Fibroblast of lung (primary cell): ENCODE results near the gene EVPL. TPM values are rescaled to one million over a fixed set of nuclear protein-coding genes. Genes with fewer than 3 reads are reported as not detected.

Experiments used
- DNase-seq, 2 donors: peaks; one replicate each; pipeline versions ENCODE4 v3.0.0 to v3.0.0-alpha.2; 2010; ENCODE audit warnings: low read depth in 2 of 2
- H2AFZ ChIP-seq: 2 replicates; pipeline ENCODE4 v1.5.1; 2012; ENCODE audit warnings: low read length, control low read depth, inconsistent platforms
- H3K27ac ChIP-seq: 2 replicates; pipeline ENCODE4 v1.5.1; 2011; ENCODE audit warnings: low read length, control low read depth; ENCODE audit not compliant: insufficient read depth
- H3K27me3 ChIP-seq: 2 replicates; pipeline ENCODE4 v1.5.1; 2011; ENCODE audit warnings: mild to moderate bottlenecking, low read length; ENCODE audit not compliant: control insufficient read depth, insufficient read depth
- H3K36me3 ChIP-seq: 2 replicates; pipeline ENCODE4 v1.5.1; 2011; ENCODE audit warnings: low read length; ENCODE audit not compliant: control insufficient read depth, insufficient read depth
- H3K4me1 ChIP-seq: 2 replicates; pipeline ENCODE4 v1.5.1; 2011; ENCODE audit warnings: low read length; ENCODE audit not compliant: control insufficient read depth, insufficient read depth; ENCODE audit errors: extremely low read depth
- H3K4me2 ChIP-seq: 2 replicates; pipeline ENCODE4 v1.5.1; 2011; ENCODE audit warnings: low read length, control low read depth; ENCODE audit not compliant: insufficient read depth; ENCODE audit errors: extremely low read depth
- H3K4me3 ChIP-seq, 4 experiments: fragments of 200-600 bp in 1 of 4; sonication (generic) in 1 of 4; replicated peaks in 1 of 4; 2 replicates each; pipeline ENCODE4 v1.5.1; 2011 to 2016; ENCODE audit warnings: low read length in 4 of 4, low read depth in 3 of 4, mild to moderate bottlenecking in 3 of 4, control low read depth in 2 of 4, inconsistent platforms in 1 of 4, mixed read lengths in 1 of 4; ENCODE audit not compliant: insufficient read depth in 1 of 4; ENCODE audit errors: control extremely low read depth in 1 of 4
- H3K79me2 ChIP-seq: 2 replicates; pipeline ENCODE4 v1.5.1; 2012; ENCODE audit warnings: mild to moderate bottlenecking, low read length, inconsistent platforms; ENCODE audit not compliant: control insufficient read depth, insufficient read depth
- H3K9ac ChIP-seq: 2 replicates; pipeline ENCODE4 v1.5.1; 2011; ENCODE audit warnings: mild to moderate bottlenecking, low read length, control low read depth; ENCODE audit not compliant: insufficient read depth
- H3K9me3 ChIP-seq: 2 replicates; pipeline ENCODE4 v1.5.1; 2012; ENCODE audit warnings: low read depth, low read length; ENCODE audit not compliant: control insufficient read depth, insufficient read depth
- H4K20me1 ChIP-seq: 2 replicates; pipeline ENCODE4 v1.5.1; 2011; ENCODE audit warnings: low read length; ENCODE audit not compliant: control insufficient read depth, insufficient read depth; ENCODE audit errors: extremely low read depth
- CTCF ChIP-seq, 2 donors: IDR thresholded peaks in 1 of 2; conservative IDR thresholded peaks in 1 of 2; 1 replicate in 1 of 2; 2 replicates in 1 of 2; pipeline ENCODE4 v1.5.1; 2011 to 2012; ENCODE audit warnings: low read length in 2 of 2, control low read depth in 1 of 2, inconsistent platforms in 1 of 2, low read depth in 1 of 2, mild to moderate bottlenecking in 1 of 2
- EZH2 ChIP-seq: IDR thresholded peaks from 2 replicates; pipeline ENCODE4 v1.5.1; 2012; ENCODE audit warnings: low read length, control low read depth, mild to moderate bottlenecking; ENCODE audit errors: missing control alignments
- polyA minus RNA-seq: library from RNA; depleted of rRNA, polyadenylated mRNA; stranded (reverse); fragments of >200 nt; gene quantifications from 2 replicates; pipeline ENCODE4 v1.2.3, GENCODE V29; 2011; ENCODE audit warnings: low replicate concordance
- polyA plus RNA-seq, 2 donors: library from polyadenylated mRNA; depleted of rRNA in 1 of 2; stranded (reverse) in 1 of 2; unstranded in 1 of 2; fragments of >200 nt; gene quantifications; 2 replicates each; pipeline ENCODE4 v1.2.1, GENCODE V29; 2011 to 2012; ENCODE audit warnings: missing spikeins in 1 of 2
- total RNA-seq: library from RNA; depleted of rRNA; stranded (reverse); fragments of >200 nt; gene quantifications from 2 replicates; pipeline ENCODE4 v1.2.1, GENCODE V29; 2014

The EVPL gene
- total RNA-seq (not detected in 2 replicates), polyA plus RNA-seq (not detected in 2 replicates), polyA minus RNA-seq (not detected in 2 replicates)
- not detected in 2 replicates for polyA plus RNA-seq (2012)

GRCh38 chr17:76027159-76027839 is at the start of gene EVPL:
Gene EVPL, minus strand, starts transcription at chr17:76027306. Its CDS starts 108 bp downstream, at chr17:76027198.
- H3K4me2 ChIP-seq = no peak within 1 kb of the TSS
- no peaks in the 10 kb centered on the region for H3K9me3 ChIP-seq
- H3K27me3 ChIP-seq = peaks cover 4% of the 10 kb centered on the region
- DNase-seq = no peak
- no peaks in the 10 kb centered on the region for H4K20me1 ChIP-seq
- no peaks in the 10 kb centered on the region for H3K4me1 ChIP-seq
- no peak for TF ChIP-seq EZH2
- no peak for TF ChIP-seq CTCF (conservative IDR thresholded peaks at IDR 0.05 in 1 of 2, IDR thresholded peaks at IDR 0.05 in 1 of 2; ENCODE audit: low read depth in 1 of 2, low read length in 2 of 2)
- no peaks in the 10 kb centered on the region for H3K36me3 ChIP-seq
- no peak within 1 kb of the TSS for H3K4me3 ChIP-seq
- H3K27ac ChIP-seq = no peak within 1 kb of the TSS
- H3K9ac ChIP-seq = no peak within 1 kb of the TSS
- no peaks in the 10 kb centered on the region for H3K79me2 ChIP-seq
- no peak within 1 kb of the TSS for H2AFZ ChIP-seq

- no peak for DNase-seq
- no peaks in the 10 kb centered on the region for H3K36me3 ChIP-seq
- peaks cover 65% of the 10 kb centered on the region for H3K27me3 ChIP-seq
- H3K4me3 ChIP-seq = no peak overlapping the region
- H3K4me2 ChIP-seq = no peak overlapping the region
- H4K20me1 ChIP-seq = no peaks in the 10 kb centered on the region
- H3K9ac ChIP-seq = no peak overlapping the region
- no peak overlapping the region for H3K27ac ChIP-seq
- no peak overlapping the region for H2AFZ ChIP-seq
- TF ChIP-seq CTCF (conservative IDR thresholded peaks at IDR 0.05 in 1 of 2, IDR thresholded peaks at IDR 0.05 in 1 of 2; ENCODE audit: low read depth in 1 of 2, low read length in 2 of 2) (no peak), EZH2 (no peak)
- H3K4me1 ChIP-seq = no peaks in the 10 kb centered on the region
- no peaks in the 10 kb centered on the region for H3K9me3 ChIP-seq
- peaks cover 13% of the 10 kb centered on the region for H3K79me2 ChIP-seq
These were observed 49.1 kb upstream of the EVPL start for GRCh38 chr17:76076146-76076764.

- H3K36me3 ChIP-seq = no peaks in the 10 kb centered on the region
- H3K79me2 ChIP-seq = peaks cover 20% of the 10 kb centered on the region
- H3K4me2 ChIP-seq = no peak overlapping the region
- H3K4me3 ChIP-seq = no peak overlapping the region
- no peaks in the 10 kb centered on the region for H3K9me3 ChIP-seq
- TF ChIP-seq CTCF (conservative IDR thresholded peaks at IDR 0.05 in 1 of 2, IDR thresholded peaks at IDR 0.05 in 1 of 2; ENCODE audit: low read depth in 1 of 2, low read length in 2 of 2) = peak in 1 of 2 donors; percentile 4
- TF ChIP-seq EZH2 = peak; percentile 68
- no peak overlapping the region for H3K9ac ChIP-seq
- H3K27ac ChIP-seq = no peak overlapping the region
- no peaks in the 10 kb centered on the region for H3K4me1 ChIP-seq
- no peak for DNase-seq
- H4K20me1 ChIP-seq = no peaks in the 10 kb centered on the region
- H3K27me3 ChIP-seq = peaks cover 65% of the 10 kb centered on the region
- no peak overlapping the region for H2AFZ ChIP-seq
These were observed 48.4 kb upstream of the EVPL start for GRCh38 chr17:76075364-76076145.
